K562 (cell line): ENCODE measurements around the gene COPB2. TPM values are rescaled to one million over a fixed set of nuclear protein-coding genes. Genes with fewer than 3 reads are reported as not detected.

Experiments used
- CBX1 ChIP-seq: sonication (generic); IDR thresholded peaks from 2 replicates; pipeline ENCODE4 v1.6.1; 2016; ENCODE audit warnings: antibody characterized with exemption, low read depth, mild to moderate bottlenecking
- DMBX1 ChIP-seq: fragments of 250-450 bp; sonication (Bioruptor Pico); IDR thresholded peaks from 2 replicates; pipeline ENCODE4 v1.8.0; 2022; ENCODE audit warnings: inconsistent platforms, mild to moderate bottlenecking, moderate library complexity, borderline replicate concordance
- HDAC6 ChIP-seq: IDR thresholded peaks from 2 replicates; pipeline ENCODE4 v1.6.1; 2012; ENCODE audit warnings: low read depth, mild to moderate bottlenecking, control low read depth, inconsistent platforms, low read length, moderate library complexity
- HMG20A ChIP-seq: fragments of 450-650 bp; formaldehyde crosslinking; conservative IDR thresholded peaks from 2 replicates; pipeline ENCODE4 v1.4.0; 2020; ENCODE audit warnings: mild to moderate bottlenecking, mixed read lengths
- KAT8 ChIP-seq: fragments of 450-650 bp; IDR thresholded peaks from 2 replicates; pipeline ENCODE4 v1.6.1; 2016; ENCODE audit warnings: low read depth, mild to moderate bottlenecking
- L3MBTL2 ChIP-seq: fragments of 450-650 bp; IDR thresholded peaks from 2 replicates; pipeline ENCODE4 v1.6.1; 2016; ENCODE audit warnings: mild to moderate bottlenecking, moderate library complexity
- MIER1 ChIP-seq: fragments of 450-650 bp; IDR thresholded peaks from 2 replicates; pipeline ENCODE4 v1.6.1; 2016; ENCODE audit warnings: antibody characterized with exemption, mild to moderate bottlenecking, low read depth
- NCOA6 ChIP-seq: fragments of 450-650 bp; IDR thresholded peaks from 2 replicates; pipeline ENCODE4 v1.6.1; 2017; ENCODE audit warnings: mild to moderate bottlenecking
- NEUROD1 ChIP-seq: fragments of 150-350 bp; IDR thresholded peaks from 2 replicates; pipeline ENCODE4 v1.6.1; 2014; ENCODE audit warnings: borderline replicate concordance, low read length, low read depth; ENCODE audit not compliant: partially characterized antibody
- PCBP1 ChIP-seq: fragments of 200-400 bp; formaldehyde crosslinking; IDR thresholded peaks from 2 replicates; pipeline ENCODE4 v1.6.1; 2018; ENCODE audit warnings: mild to moderate bottlenecking, low read depth, low read length; ENCODE audit not compliant: poor library complexity, severe bottlenecking
- PTBP1 ChIP-seq: fragments of 200-400 bp; formaldehyde crosslinking; IDR thresholded peaks from 2 replicates; pipeline ENCODE4 v1.6.1; 2017; ENCODE audit warnings: low read depth, low read length
- RBBP5 ChIP-seq: fragments of 200-600 bp; sonication (generic); IDR thresholded peaks from 2 replicates; pipeline ENCODE4 v1.6.1; 2012; ENCODE audit warnings: borderline replicate concordance, mild to moderate bottlenecking, low read length, control low read depth, inconsistent platforms; ENCODE audit not compliant: insufficient read depth, poor library complexity, severe bottlenecking
- RBM17 ChIP-seq: fragments of 200-400 bp; formaldehyde crosslinking; IDR thresholded peaks from 2 replicates; pipeline ENCODE4 v1.6.1; 2017; ENCODE audit warnings: low read depth, mild to moderate bottlenecking, low read length, borderline replicate concordance
- RFX1 ChIP-seq: fragments of 450-650 bp; IDR thresholded peaks from 2 replicates; pipeline ENCODE4 v1.6.1; 2016; ENCODE audit warnings: mild to moderate bottlenecking, moderate library complexity
- TCF7L2 ChIP-seq: fragments of 150-350 bp; IDR thresholded peaks from 2 replicates; pipeline ENCODE4 v1.6.1; 2016; ENCODE audit warnings: low read depth, mild to moderate bottlenecking, low read length, moderate library complexity
- ZNF239 ChIP-seq: fragments of 250-450 bp; sonication (Bioruptor Pico); IDR thresholded peaks from 2 replicates; pipeline ENCODE4 v1.4.0; 2020; ENCODE audit warnings: mild to moderate bottlenecking
- ZNF3 ChIP-seq: fragments of 250-450 bp; sonication (Bioruptor Pico); IDR thresholded peaks from 2 replicates; pipeline ENCODE4 v1.5.0; 2021; ENCODE audit warnings: mild to moderate bottlenecking, moderate library complexity
- ZNF311 ChIP-seq: fragments of 250-450 bp; sonication (Bioruptor Pico); IDR thresholded peaks from 2 replicates; pipeline ENCODE4 v1.4.0; 2020; ENCODE audit warnings: mild to moderate bottlenecking, moderate library complexity
- ZNF354B ChIP-seq: fragments of 250-450 bp; sonication (Bioruptor Pico); IDR thresholded peaks from 2 replicates; pipeline ENCODE4 v1.4.0; 2020
- ZNF79 ChIP-seq: fragments of 250-450 bp; sonication (Bioruptor Pico); IDR thresholded peaks from 2 replicates; pipeline ENCODE4 v1.4.0; 2020; ENCODE audit warnings: low read depth, mild to moderate bottlenecking, moderate library complexity
- polyA plus RNA-seq, 8 experiments: library from polyadenylated mRNA; depleted of rRNA in 4 of 8; stranded (reverse) in 5 of 8; unstranded in 3 of 8; fragments of >200 nt; fragmentation: Nextera tagmentation in 2 of 8; fragmentation: Illumina TruSeq in 1 of 8; extraction: Ambion mirVana in 2 of 8; extraction: Trizol in 1 of 8; gene quantifications; 2 replicates each; pipeline versions ENCODE4 v1.2.1 to v1.2.3, GENCODE V29; 2011 to 2014; ENCODE audit warnings: inconsistent platforms in 1 of 8, missing spikeins in 1 of 8
- total RNA-seq, 7 experiments: library from RNA; depleted of rRNA in 6 of 7; stranded (reverse); fragments of >200 nt in 6 of 7; fragmentation: Illumina TruSeq in 2 of 7; extraction: Trizol in 2 of 7; gene quantifications; 2 replicates each; pipeline versions ENCODE4 v1.2.1 to v1.2.3, GENCODE V29; 2011 to 2021; ENCODE audit warnings: low replicate concordance in 1 of 7
- TF ChIP-seq, protein P1 (sequence below): fragments of 250-450 bp; sonication (Bioruptor Pico); IDR thresholded peaks from 2 replicates; pipeline ENCODE4 v1.8.0; 2022; ENCODE audit warnings: moderate library complexity, mild to moderate bottlenecking, inconsistent platforms
- TF ChIP-seq, protein P2 (sequence below): sonication (generic); formaldehyde crosslinking; IDR thresholded peaks from 2 replicates; pipeline ENCODE4 v1.8.0; 2022; ENCODE audit warnings: missing genetic modification reagents, mild to moderate bottlenecking, borderline replicate concordance
- TF ChIP-seq, protein P3 (sequence below): sonication (generic); formaldehyde crosslinking; IDR thresholded peaks from 2 replicates; pipeline ENCODE4 v1.8.0; 2022; ENCODE audit warnings: mild to moderate bottlenecking, missing genetic modification reagents
- TF ChIP-seq, protein P4 (sequence below): conservative IDR thresholded peaks from 2 replicates; pipeline ENCODE4 v1.6.1; 2011; ENCODE audit warnings: low read depth, mild to moderate bottlenecking, low read length; ENCODE audit not compliant: control insufficient read depth

The COPB2 gene
- total and polyA plus RNA-seq, 9 of the 15 experiments (the other 6 are each of a cell fraction or from before 2014, with no cell fraction given): 64.3 to 189 (median 130) TPM

DNA sequence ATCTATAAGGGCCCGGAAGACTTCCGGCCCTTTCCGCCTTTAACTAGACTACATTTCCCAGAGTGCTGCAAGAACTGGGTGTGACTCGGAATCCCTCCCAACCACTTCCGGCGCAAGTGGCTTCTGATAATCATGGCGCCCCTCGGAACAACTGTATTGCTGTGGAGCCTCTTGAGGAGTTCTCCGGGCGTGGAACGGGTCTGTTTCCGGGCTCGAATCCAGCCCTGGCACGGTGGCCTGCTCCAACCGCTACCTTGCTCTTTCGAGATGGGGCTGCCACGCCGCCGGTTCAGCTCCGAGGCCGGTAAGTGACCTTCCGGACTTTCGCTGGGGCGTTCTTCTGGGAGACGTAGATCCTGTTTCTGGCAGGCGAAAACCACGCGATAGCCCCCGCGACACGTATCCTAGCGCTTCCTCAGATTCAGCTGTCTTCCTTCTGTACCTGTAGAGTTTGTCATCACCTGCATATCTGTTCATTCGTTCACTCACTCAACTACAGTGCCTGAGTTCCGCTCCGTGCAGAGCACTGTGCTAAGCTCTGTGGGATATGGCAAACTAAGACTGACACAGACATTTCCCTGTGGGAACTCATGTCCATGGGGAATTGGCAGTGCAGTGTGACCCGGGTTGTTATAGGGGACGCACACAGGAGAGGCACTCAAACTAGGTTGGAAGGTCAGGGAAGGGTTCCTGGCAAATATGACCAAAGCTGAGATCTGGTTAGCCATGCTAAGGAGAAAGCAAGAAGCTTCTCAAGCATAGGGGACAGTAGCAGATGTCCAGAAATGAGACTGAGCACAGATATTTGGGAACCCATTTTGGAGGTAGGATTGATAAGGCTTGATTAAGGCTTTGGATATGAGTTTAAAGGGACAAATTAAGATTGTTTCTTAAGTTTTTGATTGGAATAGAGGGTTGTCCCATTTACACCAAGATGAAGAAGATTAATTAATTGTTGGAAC is 45.3 kb downstream of the COPB2 start, which contains the start of gene MRPS22 (continued):
- no peak for TF ChIP-seq ZNF239 (CRISPR knock-in tag)
- TF ChIP-seq PTBP1: 0 out of 2 replicates have a peak, but pooled peaks have one; percentile 32
- TF ChIP-seq RBM17: no peak
- no peak for TF ChIP-seq PCBP1
- no peak for TF ChIP-seq L3MBTL2
- no peak for TF ChIP-seq ZNF354B (CRISPR knock-in tag)
- TF ChIP-seq, protein P1, sequence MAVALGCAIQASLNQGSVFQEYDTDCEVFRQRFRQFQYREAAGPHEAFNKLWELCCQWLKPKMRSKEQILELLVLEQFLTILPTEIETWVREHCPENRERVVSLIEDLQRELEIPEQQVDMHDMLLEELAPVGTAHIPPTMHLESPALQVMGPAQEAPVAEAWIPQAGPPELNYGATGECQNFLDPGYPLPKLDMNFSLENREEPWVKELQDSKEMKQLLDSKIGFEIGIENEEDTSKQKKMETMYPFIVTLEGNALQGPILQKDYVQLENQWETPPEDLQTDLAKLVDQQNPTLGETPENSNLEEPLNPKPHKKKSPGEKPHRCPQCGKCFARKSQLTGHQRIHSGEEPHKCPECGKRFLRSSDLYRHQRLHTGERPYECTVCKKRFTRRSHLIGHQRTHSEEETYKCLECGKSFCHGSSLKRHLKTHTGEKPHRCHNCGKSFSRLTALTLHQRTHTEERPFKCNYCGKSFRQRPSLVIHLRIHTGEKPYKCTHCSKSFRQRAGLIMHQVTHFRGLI: no peak
- TF ChIP-seq, protein P2, sequence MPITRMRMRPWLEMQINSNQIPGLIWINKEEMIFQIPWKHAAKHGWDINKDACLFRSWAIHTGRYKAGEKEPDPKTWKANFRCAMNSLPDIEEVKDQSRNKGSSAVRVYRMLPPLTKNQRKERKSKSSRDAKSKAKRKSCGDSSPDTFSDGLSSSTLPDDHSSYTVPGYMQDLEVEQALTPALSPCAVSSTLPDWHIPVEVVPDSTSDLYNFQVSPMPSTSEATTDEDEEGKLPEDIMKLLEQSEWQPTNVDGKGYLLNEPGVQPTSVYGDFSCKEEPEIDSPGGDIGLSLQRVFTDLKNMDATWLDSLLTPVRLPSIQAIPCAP: no peak
- TF ChIP-seq NEUROD1: no peak
- no peak for TF ChIP-seq CBX1
- TF ChIP-seq RFX1: no peak
- TF ChIP-seq HDAC6: no peak
- no peak for TF ChIP-seq ZNF3
- TF ChIP-seq DMBX1 (CRISPR knock-in tag): 0 out of 2 replicates have a peak, but pooled peaks have one; percentile 7
- no peak for TF ChIP-seq MIER1
- TF ChIP-seq ZNF311 (CRISPR knock-in tag): no peak
- no peak for TF ChIP-seq HMG20A (CRISPR knock-in tag)
- TF ChIP-seq ZNF79 (CRISPR knock-in tag): no peak
- peak; percentile 98 for TF ChIP-seq RBBP5
- TF ChIP-seq, protein P3, sequence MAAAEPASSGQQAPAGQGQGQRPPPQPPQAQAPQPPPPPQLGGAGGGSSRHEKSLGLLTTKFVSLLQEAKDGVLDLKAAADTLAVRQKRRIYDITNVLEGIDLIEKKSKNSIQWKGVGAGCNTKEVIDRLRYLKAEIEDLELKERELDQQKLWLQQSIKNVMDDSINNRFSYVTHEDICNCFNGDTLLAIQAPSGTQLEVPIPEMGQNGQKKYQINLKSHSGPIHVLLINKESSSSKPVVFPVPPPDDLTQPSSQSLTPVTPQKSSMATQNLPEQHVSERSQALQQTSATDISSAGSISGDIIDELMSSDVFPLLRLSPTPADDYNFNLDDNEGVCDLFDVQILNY (CRISPR knock-in tag): 0 out of 2 replicates have a peak, but pooled peaks have one; percentile 48
- TF ChIP-seq, protein P4, sequence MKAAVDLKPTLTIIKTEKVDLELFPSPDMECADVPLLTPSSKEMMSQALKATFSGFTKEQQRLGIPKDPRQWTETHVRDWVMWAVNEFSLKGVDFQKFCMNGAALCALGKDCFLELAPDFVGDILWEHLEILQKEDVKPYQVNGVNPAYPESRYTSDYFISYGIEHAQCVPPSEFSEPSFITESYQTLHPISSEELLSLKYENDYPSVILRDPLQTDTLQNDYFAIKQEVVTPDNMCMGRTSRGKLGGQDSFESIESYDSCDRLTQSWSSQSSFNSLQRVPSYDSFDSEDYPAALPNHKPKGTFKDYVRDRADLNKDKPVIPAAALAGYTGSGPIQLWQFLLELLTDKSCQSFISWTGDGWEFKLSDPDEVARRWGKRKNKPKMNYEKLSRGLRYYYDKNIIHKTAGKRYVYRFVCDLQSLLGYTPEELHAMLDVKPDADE: no peak; the same call in none of the 2 replicates
- no peak for TF ChIP-seq TCF7L2
- TF ChIP-seq NCOA6: no peak
- no peak for TF ChIP-seq KAT8
